GM06990 (cell line): Measurements from ENCODE around the gene COL23A1.
A peak's percentile ranks its signal among the peaks of the same experiment; 100 is the strongest.

ENCODE experiments used
- DNase-seq: peaks from one replicate; pipeline ENCODE4 v3.0.0-alpha.2; 2011; ENCODE audit not compliant: insufficient read length; ENCODE audit errors: extremely low read depth
- H3K27me3 ChIP-seq: replicated peaks from 2 replicates; pipeline ENCODE4 v1.6.0; 2011; ENCODE audit warnings: low read length; ENCODE audit not compliant: control insufficient read depth, insufficient read depth
- H3K36me3 ChIP-seq: 2 replicates; pipeline ENCODE4 v1.5.1; 2011; ENCODE audit warnings: low read length; ENCODE audit not compliant: control insufficient read depth, insufficient read depth
- H3K4me3 ChIP-seq: replicated peaks from 2 replicates; pipeline ENCODE4 v1.5.1; 2011; ENCODE audit warnings: low read depth, mild to moderate bottlenecking, control low read depth, low read length
- CTCF ChIP-seq: IDR thresholded peaks from 2 replicates; pipeline ENCODE4 v1.5.1; 2011; ENCODE audit warnings: low read length, control low read depth, mild to moderate bottlenecking, inconsistent platforms; ENCODE audit not compliant: insufficient read depth, poor library complexity, severe bottlenecking

Gene COL23A1

GRCh38 chr5:178627259-178627598 lies 37.0 kb upstream of the COL23A1 start:
- no peaks in the 10 kb centered on the region; the same call in 1 of the 2 replicates for H3K36me3 ChIP-seq
- no peaks in the 10 kb centered on the region for H3K27me3 ChIP-seq
- TF ChIP-seq CTCF: no peak
- peak overlapping the region; percentile 63 for H3K4me3 ChIP-seq
- no peak for DNase-seq

- Histone ChIP-seq H3K4me3 (peak within 1 kb of the TSS; percentile 81), H3K36me3 (no peaks in the 10 kb centered on the region; the same call in 1 of the 2 replicates), H3K27me3 (no peaks in the 10 kb centered on the region)
- no peak for TF ChIP-seq CTCF
- peak; percentile 94 for DNase-seq
Measured at GRCh38 chr5:178626484-178627258, 36.5 kb upstream of the COL23A1 start, which contains the start of gene CLK4. Gene CLK4 (minus strand): TSS chr5:178627050. CDS start chr5:178623416, 3,634 bp downstream.

DNA sequence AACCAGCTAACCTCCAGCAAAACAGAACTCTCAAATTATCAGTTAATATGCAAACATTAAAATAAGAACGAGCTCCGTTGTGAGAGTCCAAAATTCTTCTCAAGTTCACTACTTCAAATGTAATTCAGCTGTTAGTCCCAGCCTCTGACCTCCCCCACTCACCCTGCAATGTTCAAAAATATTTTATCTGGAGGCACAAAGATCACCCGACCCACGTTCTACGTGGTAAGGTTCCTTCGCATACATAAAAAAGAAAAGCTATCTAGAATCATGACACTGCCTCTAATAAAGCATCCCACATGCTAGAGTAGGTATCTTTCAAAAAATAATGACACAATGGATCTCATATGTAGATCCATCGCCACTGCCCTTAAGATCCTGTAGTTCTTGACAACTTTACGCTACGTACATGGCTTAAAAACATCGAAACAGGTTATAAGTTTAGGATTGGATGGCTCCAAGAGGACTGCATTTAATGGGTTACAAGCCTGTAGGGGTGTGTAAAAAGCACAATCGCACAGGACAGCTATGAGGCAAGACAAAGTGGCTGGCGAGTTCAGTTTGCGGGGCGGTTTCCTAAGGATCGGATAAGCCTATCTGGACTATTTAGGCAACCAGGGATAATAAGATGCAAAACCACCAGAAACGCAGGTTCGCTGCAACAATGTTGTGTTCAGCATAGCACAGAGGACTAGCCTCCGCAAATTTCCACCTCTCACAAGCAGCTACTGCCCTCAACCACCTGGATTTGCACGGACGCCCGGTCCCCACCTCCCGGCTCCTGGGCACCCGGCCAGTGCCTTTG lies 35.7 kb upstream of the COL23A1 start:
- no peak for DNase-seq
- no peaks in the 10 kb centered on the region; the same call in 1 of the 2 replicates for H3K36me3 ChIP-seq

GRCh38 chr5:178624631-178625546 lies 34.7 kb upstream of the COL23A1 start:
- DNase-seq: no peak
- Histone ChIP-seq H3K36me3 (peaks cover under 1% of the 10 kb centered on the region), H3K4me3 (peak overlapping the region; percentile 81), H3K27me3 (no peaks in the 10 kb centered on the region)
- no peak for TF ChIP-seq CTCF

More for the DNA sequence above, 35.7 kb upstream of the COL23A1 start:
- Histone ChIP-seq H3K27me3 (no peaks in the 10 kb centered on the region), H3K4me3 (peak overlapping the region; percentile 81)
- TF ChIP-seq CTCF: no peak

DNA sequence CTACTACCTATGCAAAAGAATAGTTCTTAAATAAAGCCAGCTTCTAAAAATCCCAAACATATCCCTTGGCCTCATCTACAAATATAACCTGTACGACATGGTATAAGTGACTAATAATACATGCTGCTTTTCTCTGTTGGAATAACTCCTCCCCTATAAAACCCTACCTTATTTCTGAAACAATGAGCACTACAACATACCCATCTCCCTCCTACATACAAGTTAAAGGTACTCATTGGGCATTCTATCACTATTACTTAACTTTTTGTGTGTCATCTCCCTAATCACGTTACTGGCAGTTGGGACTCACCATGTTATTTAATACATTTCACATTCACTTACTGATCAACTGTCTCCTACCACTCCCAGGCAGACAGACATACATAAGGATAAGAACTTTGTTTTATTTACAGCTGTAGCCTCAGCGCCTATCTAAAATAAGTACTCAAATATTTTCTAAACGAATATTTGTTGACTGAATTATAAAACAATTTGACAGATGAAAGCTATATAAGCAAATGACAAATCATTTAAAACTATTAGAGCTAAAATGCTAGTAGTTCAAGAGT lies 32.6 kb upstream of the COL23A1 start:
- H3K27me3 ChIP-seq: no peaks in the 10 kb centered on the region
- no peak overlapping the region for H3K4me3 ChIP-seq
- H3K36me3 ChIP-seq: peaks cover 5% of the 10 kb centered on the region
- no peak for DNase-seq
- TF ChIP-seq CTCF: no peak
